ENCODE results near the gene BRD7. TPM values are rescaled to one million over a fixed set of nuclear protein-coding genes. Genes with fewer than 3 reads are reported as not detected.
A peak's percentile ranks its signal among the peaks of the same experiment; 100 is the strongest.

The BRD7 gene
- total and polyA plus RNA-seq, 7 donors: 34.2 to 56.4 (median 52.0) TPM

DNA sequence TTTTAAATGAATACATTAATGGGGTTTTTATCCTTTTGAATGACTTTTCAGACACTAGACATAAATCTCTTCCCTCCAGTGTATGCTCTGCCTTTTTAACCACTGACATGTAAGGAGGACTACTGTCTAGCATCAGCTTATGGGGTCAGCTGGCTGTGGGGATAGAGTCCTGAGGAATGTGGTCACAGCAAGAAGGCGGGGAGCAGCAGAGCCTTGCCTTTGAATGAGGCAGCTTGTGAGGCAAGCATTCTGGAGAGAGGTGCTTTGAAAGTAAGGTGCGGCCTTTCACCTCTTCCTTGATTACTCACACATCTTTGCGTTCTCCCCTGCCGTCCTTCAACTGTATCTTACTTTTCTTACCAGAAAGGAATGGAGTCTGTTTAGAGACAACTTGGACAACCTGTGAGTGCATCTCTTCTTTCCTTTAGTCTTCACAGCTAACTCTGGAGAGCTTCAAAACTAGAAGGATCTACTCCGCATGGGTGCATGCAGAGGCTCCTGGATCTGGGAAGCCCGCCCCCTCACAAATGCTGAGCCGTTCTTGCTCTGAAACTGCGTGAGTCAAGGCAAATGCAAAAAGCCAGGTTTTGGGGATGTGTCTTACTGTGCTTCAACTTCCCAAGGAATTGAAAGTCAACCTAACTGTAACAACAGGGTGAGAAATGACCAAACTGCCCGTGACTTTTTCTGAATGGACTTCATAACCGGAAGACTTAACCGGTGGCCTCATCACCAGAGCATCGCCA is 52.5 kb downstream of the BRD7 start:
- TF ChIP-seq POLR2AphosphoS5 (IDR thresholded peaks at IDR 0.05): no peak
- no peak for TF ChIP-seq EP300 (IDR thresholded peaks at IDR 0.05)
- TF ChIP-seq POLR2A (IDR thresholded peaks at IDR 0.05): no peak
- TF ChIP-seq, protein P1, sequence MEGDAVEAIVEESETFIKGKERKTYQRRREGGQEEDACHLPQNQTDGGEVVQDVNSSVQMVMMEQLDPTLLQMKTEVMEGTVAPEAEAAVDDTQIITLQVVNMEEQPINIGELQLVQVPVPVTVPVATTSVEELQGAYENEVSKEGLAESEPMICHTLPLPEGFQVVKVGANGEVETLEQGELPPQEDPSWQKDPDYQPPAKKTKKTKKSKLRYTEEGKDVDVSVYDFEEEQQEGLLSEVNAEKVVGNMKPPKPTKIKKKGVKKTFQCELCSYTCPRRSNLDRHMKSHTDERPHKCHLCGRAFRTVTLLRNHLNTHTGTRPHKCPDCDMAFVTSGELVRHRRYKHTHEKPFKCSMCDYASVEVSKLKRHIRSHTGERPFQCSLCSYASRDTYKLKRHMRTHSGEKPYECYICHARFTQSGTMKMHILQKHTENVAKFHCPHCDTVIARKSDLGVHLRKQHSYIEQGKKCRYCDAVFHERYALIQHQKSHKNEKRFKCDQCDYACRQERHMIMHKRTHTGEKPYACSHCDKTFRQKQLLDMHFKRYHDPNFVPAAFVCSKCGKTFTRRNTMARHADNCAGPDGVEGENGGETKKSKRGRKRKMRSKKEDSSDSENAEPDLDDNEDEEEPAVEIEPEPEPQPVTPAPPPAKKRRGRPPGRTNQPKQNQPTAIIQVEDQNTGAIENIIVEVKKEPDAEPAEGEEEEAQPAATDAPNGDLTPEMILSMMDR (IDR thresholded peaks at IDR 0.05): no peak
- no peaks in the 10 kb centered on the region for H3K9me3 ChIP-seq
- H3K27me3 ChIP-seq: no peaks in the 10 kb centered on the region
- peaks cover 0 to 17% (median 10%) of the 10 kb centered on the region in 4 donors for H3K4me1 ChIP-seq
- intact Hi-C loops (cut with DNase I): loop anchor here (10.0 kb wide), 1 partner anchor 71 kb away; no protein-coding TSS in a partner anchor
- no peak overlapping the region for H3K4me3 ChIP-seq
- peak overlapping the region in 3 of 4 donors; percentile 38 to 74 (median 57) for H3K27ac ChIP-seq
- H3K36me3 ChIP-seq: peaks cover 11 to 67% (median 52%) of the 10 kb centered on the region in 4 donors
- no peak for DNase-seq
- 90 to 93% methylated on average over 12 of the region's 12 CpGs for whole genome bisulfite sequencing, 2 donors

DNA sequence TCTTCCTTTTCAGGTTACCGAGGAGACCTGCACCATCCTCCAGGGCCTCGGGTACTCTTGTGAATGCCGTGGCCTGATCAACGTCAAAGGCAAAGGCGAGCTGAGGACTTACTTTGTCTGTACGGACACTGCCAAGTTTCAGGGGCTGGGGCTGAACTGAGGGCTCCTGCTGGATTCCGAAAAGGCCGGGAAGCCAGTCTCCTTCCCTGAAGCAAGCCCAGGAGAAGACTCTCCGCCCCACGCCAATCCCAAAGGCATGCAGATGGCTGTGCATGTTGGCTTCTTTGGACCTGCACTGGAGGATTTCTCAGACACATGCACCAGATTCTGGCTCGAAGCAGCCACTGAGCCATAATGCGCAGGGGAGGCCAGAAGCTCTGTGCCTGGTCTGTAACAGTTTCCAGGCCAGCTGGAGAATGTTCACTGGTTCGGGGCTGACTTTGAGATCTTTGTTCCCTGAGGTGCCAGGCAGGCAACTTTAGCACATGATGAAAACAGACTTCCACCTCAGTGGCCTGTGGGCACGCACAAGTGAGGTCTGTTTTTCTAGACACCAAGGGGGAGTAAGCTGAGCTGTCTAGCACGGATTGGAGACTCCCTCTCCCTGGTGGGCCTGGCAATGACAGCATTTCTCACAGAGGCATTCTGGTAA is 53.3 kb downstream of the BRD7 start:
- TF ChIP-seq EP300 (IDR thresholded peaks at IDR 0.05): no peak
- peak in 2 of 4 donors; percentile 22 to 52 for TF ChIP-seq POLR2AphosphoS5 (IDR thresholded peaks at IDR 0.05)
- TF ChIP-seq, protein P1 (IDR thresholded peaks at IDR 0.05): no peak
- TF ChIP-seq POLR2A (IDR thresholded peaks at IDR 0.05): no peak
- intact Hi-C loops (cut with DNase I): loop anchor here (10.0 kb wide), 1 partner anchor 71 kb away; no protein-coding TSS in a partner anchor
- H3K9me3 ChIP-seq: no peaks in the 10 kb centered on the region
- no peak overlapping the region for H3K4me3 ChIP-seq
- no peaks in the 10 kb centered on the region for H3K27me3 ChIP-seq
- DNase-seq: peak; percentile 65
- peaks cover 0 to 17% (median 10%) of the 10 kb centered on the region in 4 donors for H3K4me1 ChIP-seq
- WGBS, 2 donors: 89 to 90% methylated on average over 15 of the region's 15 CpGs
- peaks cover 10 to 59% (median 45%) of the 10 kb centered on the region in 4 donors for H3K36me3 ChIP-seq
- peak overlapping the region in 3 of 4 donors; percentile 38 to 74 (median 57) for H3K27ac ChIP-seq

DNA sequence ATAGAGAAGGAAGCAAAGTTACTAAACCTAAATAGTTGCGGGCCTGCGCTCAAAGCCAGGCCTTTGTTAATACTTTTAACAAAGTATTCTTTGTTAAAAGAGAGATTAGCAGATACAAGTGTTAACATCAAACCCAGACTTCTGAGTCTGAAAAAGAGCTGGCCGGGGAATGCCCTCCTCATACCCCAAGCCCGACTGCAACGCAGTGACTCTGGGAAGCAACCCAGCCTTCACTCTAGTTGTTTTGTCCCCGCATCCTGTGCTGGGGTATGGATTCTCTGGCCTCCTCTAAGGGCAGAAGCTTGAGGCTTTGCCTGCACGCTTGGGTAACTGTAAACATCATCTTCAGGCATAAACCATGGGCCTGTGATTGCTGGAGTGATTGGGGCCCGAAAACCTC is 54.1 kb downstream of the BRD7 start:
- Histone ChIP-seq H3K4me1 (peaks cover 0 to 17% (median 11%) of the 10 kb centered on the region in 4 donors), H3K27me3 (no peaks in the 10 kb centered on the region), H3K4me3 (no peak overlapping the region), H3K27ac (peak overlapping the region in 3 of 4 donors; percentile 38 to 74 (median 57)), H3K36me3 (peaks cover 2 to 51% (median 37%) of the 10 kb centered on the region in 4 donors), H3K9me3 (no peaks in the 10 kb centered on the region)
- intact Hi-C loops (cut with DNase I): loop anchor here (10.0 kb wide), 1 partner anchor 70 kb away; no protein-coding TSS in a partner anchor
- DNase-seq: no peak
- TF ChIP-seq EP300 (IDR thresholded peaks at IDR 0.05): no peak
- TF ChIP-seq, protein P1 (IDR thresholded peaks at IDR 0.05): no peak
- TF ChIP-seq POLR2A (IDR thresholded peaks at IDR 0.05): no peak
- TF ChIP-seq POLR2AphosphoS5 (IDR thresholded peaks at IDR 0.05): no peak
- WGBS, 2 donors: 91 to 93% methylated on average over 8 of the region's 8 CpGs

DNA sequence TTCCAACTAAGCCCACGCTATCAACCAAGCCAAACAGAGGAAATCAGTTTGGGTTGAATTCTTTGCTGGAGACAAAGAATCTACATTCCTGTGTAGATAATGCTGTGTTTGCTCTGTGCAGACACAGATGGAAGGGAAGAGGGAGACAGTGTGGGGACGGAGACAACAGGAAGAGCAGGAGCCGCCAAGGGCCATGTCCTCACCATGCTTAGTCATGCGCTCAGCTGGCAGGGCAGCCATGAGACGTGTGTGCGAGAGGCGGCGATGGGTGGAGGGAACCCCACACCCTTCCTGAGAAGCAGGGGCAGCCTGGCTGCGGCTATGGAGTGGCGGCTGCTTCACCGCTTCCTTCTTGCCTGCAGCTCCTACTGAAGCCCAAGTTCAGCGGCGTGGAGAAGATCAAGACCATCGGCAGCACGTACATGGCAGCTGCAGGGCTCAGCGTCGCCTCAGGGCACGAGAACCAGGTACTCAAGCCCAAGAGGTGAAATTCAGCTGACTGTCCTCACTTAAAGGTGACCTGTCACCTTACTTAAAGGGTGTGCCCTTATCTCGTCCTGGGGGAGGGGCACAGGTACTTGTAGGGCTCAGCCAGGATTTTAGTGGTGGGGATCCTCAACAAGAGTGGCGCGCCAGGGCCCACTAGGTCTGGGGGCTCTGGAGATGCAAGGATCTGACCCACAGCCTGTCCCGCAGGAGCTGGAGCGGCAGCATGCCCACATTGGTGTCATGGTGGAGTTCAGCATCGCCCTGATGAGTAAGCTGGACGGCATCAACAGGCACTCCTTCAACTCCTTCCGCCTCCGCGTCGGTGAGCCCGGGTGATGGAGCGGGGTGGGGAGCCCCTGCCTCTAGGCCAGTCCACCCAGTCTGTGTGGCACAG is 55.0 kb downstream of the BRD7 start:
- Histone ChIP-seq H3K4me3 (no peak overlapping the region), H3K9me3 (no peaks in the 10 kb centered on the region), H3K27me3 (no peaks in the 10 kb centered on the region), H3K36me3 (peaks cover 0 to 43% (median 30%) of the 10 kb centered on the region in 4 donors), H3K4me1 (peaks cover 0 to 17% (median 13%) of the 10 kb centered on the region in 4 donors), H3K27ac (peak overlapping the region in 1 of 4 donors; percentile 12)
- intact Hi-C loops (cut with DNase I): loop anchor here (10.0 kb wide), 1 partner anchor 69 kb away; no protein-coding TSS in a partner anchor
- peak; percentile 76 for DNase-seq
- TF ChIP-seq POLR2A (IDR thresholded peaks at IDR 0.05) (no peak), EP300 (IDR thresholded peaks at IDR 0.05) (no peak), POLR2AphosphoS5 (IDR thresholded peaks at IDR 0.05) (no peak)
- TF ChIP-seq, protein P1 (IDR thresholded peaks at IDR 0.05): no peak
- WGBS, 2 donors: 76 to 90% methylated on average over 31 of the region's 31 CpGs

Data from sigmoid colon (tissue), 7 donors.